Cerebellar nuclear complex (tissue), 1 donor: Measurements from ENCODE around the gene SLC38A10.

ENCODE experiments used
- DNase-seq, 2 experiments: peaks; one replicate each; lab custom pipeline; 2025; lab: John Stamatoyannopoulos, UW

Gene SLC38A10

GRCh38 chr17:81295031-81295675, at the start of gene SLC38A10:
Gene SLC38A10 (minus strand): TSS chr17:81295307. CDS start chr17:81294921, 386 bp downstream.
- DNase-seq, result peak; percentile 25 to 74

GRCh38 chr17:81342269-81343070, 47.4 kb upstream of the SLC38A10 start:
- DNase-seq, result no peak

- no peak for DNase-seq
These were observed 46.6 kb upstream of the SLC38A10 start for GRCh38 chr17:81341516-81342268.

GRCh38 chr17:81340607-81341515, 45.8 kb upstream of the SLC38A10 start:
- no peak for DNase-seq

GRCh38 chr17:81339534-81340296, 44.6 kb upstream of the SLC38A10 start:
- DNase-seq, result no peak

GRCh38 chr17:81339191-81339533, 44.1 kb upstream of the SLC38A10 start:
- DNase-seq, result no peak

- no peak for DNase-seq
These were observed 43.4 kb upstream of the SLC38A10 start for GRCh38 chr17:81338274-81339190.

GRCh38 chr17:81337476-81337879, 42.4 kb upstream of the SLC38A10 start:
- no peak for DNase-seq

GRCh38 chr17:81336930-81337325, 41.8 kb upstream of the SLC38A10 start:
- no peak for DNase-seq

GRCh38 chr17:81336296-81336929, 41.3 kb upstream of the SLC38A10 start:
- no peak for DNase-seq

GRCh38 chr17:81335773-81336157, 40.7 kb upstream of the SLC38A10 start:
- no peak for DNase-seq

GRCh38 chr17:81334987-81335772, 40.1 kb upstream of the SLC38A10 start:
- no peak for DNase-seq

- no peak for DNase-seq
These were observed 39.3 kb upstream of the SLC38A10 start for GRCh38 chr17:81334391-81334901.

GRCh38 chr17:81333616-81334368, 38.7 kb upstream of the SLC38A10 start:
- no peak for DNase-seq

GRCh38 chr17:81332914-81333528, 37.9 kb upstream of the SLC38A10 start:
- DNase-seq, result no peak

- DNase-seq, result no peak
These were observed 37.2 kb upstream of the SLC38A10 start for GRCh38 chr17:81332118-81332834.
